ENCODE data around the gene NAXD.
"Not testable (repeated sequence)": the region's sequence is repeated elsewhere in the genome, so short reads cannot be mapped to it uniquely, and the experiment has no call there.

NAXD gene

DNA sequence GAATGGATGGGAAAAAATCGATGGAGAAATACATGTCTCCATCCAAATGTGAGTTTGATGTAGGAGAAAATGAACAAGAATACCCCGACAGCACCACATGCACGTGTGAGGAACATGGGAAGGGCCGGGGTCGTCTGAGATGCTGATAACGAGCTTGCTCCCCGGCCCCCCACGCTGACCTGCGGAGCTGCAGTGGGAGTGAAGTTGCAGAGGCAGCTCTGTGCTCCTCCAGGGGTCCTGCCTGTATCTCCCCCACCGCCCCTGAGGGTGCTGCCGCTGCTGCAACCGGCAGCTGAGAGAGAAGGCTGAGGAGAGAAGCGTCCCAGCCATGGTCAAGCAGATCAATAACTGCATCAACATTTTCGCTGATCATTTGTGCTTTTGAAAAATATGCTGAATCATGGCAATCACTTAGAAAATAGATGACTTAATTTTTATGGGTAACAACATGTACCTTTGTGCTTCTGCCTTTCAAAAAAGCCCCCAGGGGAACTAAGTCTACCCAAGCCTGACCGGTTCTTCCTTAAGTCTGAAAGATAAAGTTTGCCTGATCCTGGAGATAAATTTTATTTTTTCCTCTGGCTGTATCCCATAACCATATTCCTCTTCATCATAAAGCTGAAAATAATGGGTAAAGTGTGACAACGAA is 18.2 kb upstream of the NAXD start:
- DNase-seq = no peak

DNA sequence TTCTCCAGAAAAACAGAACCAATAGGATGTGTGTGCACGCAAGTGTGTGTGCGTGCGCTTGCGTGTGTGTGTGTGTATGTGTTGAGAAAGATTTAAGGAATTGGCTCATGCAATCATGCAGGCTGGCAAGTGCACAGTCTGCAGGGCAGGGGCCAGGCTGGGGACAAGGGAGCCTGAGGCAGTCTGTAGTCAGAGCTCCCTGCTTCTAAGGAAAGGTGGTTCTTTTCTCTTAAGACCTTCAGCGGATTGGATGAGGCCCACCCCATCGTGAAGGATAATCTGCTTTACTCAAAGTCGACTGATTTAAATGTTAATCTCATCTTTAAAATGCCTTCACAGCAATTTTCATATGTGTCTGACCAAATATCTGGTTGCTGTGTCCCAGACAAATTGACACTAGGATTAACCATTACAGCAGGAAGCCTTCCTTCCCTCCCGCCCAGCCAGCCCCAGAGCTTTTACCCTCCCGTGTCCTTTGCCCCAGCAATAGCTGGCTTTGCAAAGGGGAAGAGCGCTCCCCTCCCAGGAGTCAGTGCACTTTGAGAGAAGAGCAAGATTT is 15.0 kb upstream of the NAXD start:
- DNase-seq = no peak

DNA sequence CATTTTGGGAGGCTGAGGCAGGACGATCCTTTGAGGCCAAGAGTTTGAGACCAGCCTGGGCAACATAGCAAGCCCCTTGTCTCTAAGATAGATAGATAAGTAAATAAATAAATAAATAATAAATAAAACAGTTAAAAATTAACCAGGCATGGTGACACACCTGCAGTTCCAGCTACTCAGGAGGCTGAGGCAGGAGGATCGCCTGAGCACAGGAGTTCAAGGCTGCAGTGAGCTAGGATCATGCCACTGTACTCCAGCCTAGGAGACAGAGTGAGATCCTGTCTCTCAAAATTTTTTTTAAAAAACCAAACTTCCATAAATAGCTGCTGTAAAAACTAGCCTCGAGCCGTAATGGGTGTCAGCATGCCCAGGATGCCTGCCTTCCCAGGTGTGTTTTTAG is 14.4 kb upstream of the NAXD start:
- no peak for DNase-seq

DNA sequence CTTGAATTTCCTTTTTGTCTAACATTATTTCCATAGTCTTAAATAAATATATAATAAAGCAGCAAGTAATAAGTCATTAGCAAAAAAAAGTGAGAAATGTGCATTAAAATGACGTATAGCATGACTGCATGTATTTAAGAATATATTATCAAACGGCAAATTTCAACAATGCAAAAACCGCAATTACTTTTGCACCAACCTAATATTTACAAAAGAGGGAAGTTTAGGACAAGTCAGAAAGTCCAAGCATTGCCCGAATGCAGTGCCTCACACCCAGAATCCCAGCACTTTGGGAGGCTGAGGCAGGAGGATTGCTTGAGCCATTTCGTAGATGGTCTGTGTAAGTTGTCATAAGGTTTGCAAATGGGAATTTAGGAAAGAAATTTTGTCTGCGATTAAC is 10.2 kb upstream of the NAXD start:
- DNase-seq = no peak

DNA sequence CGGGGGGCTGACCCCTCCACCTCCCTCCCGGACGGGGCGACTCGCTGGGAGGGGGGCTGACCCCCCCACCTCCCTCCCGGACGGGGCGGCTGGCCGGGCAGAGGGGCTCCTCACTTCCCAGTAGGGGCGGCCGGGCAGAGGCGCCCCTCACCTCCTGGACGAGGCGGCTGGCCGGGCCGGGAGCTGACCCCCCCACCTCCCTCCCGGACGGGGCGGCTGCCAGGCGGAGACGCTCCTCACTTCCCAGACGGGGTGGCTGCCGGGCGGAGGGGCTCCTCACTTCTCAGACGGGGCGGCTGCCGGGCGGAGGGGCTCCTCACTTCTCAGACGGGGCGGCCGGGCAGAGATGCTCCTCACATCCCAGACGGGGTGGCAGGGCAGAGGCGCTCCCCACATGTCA is 9.1 kb upstream of the NAXD start:
- not testable (repeated sequence) for DNase-seq

DNA sequence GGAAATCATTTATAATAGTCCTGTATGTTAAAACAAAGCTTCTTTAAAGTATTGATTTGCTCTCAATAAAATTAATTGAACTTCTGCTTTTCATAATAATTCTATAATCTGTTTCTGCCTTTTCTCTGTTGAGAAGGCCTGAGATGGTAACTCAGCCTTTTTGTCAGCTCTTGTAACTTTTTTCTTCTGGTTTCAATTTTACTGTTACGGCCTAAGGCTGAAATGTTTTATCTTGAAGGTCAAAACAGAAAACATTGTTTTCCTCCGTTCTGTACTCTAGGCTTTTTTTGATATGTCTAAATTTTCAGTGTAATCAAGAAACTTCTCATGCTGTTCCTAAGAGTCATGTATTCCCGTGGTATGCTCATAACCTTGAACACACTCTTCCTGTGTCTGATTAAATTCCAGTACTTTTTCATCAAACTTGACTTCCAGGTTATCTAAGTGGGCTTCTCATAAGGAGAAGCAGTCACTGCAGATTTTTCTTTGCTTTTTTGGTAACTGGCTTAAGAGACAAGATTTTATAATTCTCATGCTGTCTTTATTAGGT is 7.6 kb upstream of the NAXD start:
- no peak for DNase-seq

DNA sequence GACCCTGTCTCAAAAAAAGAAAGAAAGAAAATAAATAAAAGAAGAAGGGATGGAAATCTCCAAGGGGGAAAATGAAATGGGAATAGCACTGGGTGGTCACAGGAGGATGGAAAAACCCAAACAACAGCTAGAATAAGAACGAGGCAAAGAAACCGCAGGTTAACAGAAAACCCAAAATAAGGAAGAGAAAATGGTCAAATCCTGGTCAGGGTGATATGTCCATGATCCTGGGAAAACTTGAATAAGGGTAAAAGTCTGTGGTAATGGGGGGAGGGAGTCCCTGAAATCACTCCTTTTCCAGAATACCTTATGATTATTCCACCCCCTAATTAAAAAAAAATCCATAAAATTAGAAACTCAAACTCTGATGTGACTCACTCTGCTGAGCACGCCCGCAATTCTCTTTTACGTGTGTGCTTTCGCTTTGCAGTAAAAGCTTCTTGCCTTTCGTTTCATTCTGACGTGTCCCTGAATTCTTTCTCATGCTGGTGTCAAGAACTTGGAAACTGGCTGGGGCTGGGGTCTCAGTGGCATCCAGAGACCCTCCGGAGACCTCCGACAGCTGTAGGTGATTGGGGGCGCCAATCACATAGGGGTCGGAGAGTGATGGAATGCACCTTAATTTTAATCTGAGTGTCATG is 4.3 kb upstream of the NAXD start:
- DNase-seq = no peak

DNA sequence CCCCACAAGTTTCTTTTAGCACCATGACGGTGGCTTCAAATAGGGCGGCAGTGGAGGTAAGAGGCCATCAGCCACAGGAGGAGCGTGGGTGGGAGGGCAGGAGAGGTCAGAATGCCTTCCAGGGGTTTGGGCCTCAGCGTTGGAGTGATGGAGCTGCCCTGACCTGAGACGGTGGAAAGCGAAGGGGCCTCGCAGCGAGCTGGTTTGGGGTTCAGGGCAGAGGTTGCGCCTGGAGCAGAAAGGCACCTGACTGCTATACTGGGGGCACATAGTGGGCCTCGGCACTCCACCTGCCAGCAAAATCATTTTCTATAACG is 382 bp upstream of the NAXD start:
- DNase-seq = no peak

DNA sequence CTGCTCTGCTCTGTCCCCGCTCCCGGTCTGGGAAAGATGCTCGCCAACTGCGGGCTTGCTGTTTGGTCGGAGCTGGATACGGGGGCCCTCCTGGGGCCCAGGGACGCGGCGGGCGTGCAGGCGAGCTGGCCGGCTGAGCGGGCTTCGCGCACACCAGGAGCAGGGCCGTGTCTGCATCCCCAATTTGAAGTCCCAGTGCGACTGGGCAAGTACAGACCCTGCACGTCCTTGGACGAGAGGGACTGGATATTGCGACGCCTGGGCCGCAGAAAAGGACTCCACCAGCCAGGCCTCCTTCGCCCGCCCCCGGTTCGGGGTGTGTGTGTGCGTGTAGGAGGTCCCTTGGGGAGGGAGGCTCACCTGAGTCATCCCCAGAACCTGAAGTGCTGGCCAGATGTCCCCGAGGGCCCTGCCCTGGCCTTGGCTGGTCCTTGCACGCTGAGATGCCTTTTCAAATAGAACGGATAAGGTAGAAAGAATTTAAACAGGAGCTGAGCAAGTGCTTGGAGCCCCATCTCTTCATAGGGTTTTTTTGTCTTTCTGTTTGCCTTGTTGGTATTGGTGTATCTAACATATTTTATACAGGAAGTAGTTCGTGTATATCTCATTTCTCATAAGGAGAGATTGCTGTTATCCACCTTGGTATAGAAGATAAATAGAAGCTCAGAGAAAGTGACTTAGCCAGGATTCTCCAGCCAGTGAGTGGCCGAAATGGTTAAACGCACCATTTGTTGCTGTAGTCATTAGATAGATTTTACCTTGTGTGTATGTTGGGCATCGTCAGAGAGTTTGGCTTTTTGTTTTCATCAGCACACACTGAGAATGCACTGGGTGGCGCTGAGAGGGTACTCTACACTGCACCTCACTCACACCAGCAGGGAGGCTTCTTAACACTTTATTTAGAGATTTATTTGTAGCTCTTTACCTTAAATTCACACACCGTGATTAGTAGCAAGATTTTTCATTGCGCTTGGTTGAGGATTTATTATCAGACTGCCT is 1.1 kb downstream of the NAXD start:
- peak; percentile 30 for DNase-seq

DNA sequence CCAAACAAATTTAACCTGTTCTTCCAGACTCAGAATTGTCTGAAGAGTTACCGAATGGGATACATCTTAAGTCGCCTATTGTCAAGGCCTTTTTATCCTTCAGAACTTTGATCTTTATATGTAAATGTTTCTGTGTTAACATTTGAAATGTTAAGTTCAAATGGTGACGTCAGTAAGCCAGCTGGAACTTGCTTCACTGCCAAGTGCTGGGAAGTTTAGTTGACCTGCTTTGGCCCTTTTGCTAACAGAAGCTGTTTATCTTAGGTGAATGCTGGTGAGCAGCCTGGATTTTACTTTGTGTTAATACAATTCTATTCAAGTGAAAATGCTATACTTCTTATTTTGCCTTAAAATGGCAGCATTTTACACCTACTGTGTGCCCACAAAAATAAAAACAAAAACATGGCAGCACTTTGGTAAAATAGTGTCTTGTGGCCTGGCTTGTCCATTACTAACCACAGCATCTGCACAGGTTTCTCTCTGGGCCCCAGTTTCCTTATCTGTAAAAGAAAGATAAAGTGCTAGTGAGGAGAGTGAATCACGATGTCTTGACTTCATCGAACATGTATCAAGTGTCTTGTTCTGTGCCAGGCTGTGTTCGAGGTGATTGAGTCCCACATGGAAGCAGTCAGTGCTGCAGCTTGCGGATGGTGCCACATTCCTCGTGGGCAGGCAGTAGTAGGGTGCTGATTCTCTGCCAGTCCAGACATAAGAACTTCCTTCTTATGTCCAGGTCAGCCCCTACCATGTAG is 2.2 kb downstream of the NAXD start:
- no peak for DNase-seq

DNA sequence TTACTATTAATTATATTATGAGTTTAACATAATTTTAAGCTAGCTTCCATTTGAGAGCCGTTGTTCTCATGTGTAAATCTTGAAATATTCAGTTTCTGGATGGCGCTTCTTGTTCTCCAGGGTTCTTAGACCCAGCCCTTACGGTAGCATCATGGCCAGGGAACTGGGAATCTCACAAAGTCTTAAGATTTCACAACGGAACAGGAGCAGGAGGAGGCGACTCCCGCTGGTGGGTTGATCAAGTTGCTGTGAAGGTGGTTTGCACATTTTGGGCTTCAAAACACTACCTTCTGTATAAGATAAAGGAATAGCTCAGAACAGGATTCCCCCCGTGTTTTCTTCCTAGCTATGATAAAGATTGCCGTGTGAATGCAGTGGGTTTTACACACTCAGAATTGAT is 2.8 kb downstream of the NAXD start:
- DNase-seq = no peak

DNA sequence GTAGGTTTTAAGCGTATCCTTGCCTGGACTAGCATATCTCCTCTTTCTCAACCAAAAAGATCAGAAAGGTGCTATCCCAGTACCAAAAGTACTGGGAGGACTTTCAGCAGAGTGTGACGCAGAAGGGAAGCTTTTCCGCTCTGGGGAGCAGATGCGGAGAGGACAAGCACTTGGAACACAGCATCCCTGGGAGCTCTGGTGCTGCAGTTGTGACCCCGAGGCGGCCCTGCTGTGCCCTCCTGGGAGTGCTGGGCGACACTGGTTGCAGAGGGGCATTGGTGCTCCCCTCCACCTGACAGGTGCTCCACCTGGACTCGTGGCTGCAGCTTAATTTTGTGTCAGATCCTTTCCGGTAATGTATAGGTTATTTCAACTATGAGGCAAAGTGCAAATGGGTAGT is 3.4 kb downstream of the NAXD start:
- no peak for DNase-seq

DNA sequence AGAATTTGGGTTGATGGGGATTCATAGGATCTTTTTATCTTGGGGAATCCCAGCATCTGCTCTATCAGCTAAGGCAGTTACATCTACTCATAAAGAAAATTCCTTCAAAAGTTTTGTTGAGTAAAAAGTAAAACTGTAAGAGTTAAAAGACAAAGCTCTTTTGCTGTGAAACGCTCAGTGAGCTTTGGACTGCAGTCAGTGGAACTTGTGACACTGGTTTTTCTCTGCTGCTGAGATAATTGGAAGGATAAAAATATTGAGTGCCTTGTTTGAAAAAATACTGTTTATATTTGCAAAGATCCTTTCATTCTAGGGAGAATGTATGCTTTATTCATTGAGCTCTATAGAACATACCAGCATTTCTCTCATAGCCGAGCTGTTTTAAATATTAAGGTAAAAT is 5.3 kb downstream of the NAXD start:
- DNase-seq = no peak

DNA sequence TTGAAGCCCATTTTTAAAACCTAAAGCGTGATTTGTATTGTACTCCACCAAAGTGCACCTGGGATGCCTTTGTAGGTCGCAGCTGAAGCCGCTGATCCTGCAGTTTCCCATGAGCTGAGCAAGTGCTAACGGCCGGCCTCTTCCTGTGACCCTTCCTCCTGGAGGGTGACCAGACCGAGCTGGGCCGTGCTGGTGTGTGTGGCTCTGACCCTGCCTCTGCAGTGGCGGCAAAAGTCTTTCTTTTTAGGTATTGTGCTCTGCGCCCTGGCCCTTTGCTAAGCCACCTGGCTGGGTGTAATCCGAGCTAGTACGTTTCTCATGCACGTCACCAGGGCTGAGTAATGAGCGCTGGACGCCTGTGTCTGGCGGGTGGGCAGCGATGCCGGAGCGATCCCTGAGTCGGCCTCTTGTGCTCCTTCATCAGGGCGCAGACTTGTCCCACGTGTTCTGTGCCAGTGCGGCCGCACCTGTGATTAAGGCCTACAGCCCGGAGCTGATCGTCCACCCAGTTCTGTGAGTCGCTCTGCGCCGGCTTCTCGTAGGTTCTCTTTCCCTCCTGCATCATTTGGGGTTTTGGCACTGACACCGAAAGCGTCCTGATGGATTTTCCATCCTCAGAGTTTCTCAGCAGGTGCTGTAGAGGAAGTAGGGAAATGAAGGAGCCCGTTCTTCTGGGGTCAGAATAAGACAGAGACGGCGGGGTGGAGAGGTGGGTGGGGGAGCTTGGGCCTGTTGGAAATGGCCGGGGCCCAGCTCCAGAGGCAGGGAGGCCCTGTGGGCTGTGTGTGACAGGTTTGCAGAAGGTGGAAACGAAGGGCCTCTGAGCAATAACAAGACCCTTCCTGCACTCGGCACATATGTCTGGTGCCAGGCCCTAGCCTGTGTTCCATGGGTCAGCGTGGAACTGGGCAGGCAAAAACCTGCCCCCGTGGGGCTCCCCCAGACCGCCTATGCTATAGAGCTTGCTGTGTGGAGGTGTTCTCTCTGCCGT is 9.7 kb downstream of the NAXD start:
- DNase-seq = no peak

DNA sequence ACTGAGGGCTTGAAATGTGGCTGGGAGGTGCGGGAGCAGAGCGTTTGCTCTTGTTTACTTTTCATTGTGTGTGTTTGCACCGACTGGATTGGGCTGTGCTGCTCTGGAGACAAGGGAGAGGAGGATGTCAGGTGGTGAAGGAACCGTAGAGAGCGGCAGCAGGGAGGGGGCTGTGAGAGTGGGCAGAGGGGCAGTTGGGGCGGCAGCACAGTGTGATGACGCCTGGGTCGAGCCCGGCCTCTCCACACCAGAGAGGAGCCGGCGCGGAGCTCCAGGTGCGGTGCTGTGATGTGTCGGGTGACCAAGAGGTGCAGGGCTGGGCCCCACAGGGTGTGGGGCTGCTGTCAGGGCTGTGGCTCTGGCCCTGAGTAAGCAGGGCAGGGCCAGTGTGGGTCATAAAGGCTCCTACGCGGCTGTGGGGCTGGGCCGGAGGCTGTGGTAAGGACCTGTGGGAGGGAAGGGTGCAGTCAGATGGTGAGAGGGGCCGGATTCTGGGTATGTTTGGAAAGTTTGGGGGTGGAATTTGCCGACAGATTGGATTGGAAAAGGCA is 10.5 kb downstream of the NAXD start:
- DNase-seq = no peak

DNA sequence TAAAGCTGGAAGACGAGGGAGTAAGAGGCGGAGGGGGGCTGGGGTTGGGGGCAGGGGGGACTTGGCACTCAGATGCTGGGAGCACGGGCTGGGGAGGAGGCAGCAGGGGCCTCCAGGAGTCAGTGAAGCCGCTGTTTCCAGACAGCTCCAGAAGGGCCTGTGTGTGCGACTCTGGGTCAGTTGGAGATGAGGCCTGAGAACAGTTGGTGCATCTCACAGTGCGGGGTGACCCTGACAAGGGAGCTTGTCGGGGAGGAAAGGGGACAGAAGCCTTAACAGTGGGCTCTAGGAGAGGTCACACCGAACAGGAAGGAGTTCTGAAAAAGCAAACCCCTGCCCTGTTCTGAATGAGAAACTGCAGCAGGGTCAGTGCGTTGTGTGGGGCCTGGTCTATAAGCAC is 11.2 kb downstream of the NAXD start:
- DNase-seq = no peak

DNA sequence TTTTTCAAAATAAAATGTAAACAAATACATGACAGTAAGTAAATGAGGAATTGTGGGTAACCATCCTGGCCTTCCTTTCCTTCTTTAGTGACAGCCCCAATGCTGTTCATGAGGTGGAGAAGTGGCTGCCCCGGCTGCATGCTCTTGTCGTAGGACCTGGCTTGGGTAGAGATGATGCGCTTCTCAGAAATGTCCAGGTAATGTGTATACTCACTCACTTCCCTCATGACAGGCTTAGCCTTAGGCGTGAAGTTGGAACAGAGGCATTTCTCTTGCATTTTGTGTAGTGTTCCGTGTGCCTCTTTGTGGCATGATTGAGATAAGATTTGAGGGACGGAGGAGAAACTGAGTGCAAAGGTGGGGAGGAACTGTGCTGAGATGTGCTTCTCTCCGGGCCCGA is 12.0 kb downstream of the NAXD start:
- no peak for DNase-seq

DNA sequence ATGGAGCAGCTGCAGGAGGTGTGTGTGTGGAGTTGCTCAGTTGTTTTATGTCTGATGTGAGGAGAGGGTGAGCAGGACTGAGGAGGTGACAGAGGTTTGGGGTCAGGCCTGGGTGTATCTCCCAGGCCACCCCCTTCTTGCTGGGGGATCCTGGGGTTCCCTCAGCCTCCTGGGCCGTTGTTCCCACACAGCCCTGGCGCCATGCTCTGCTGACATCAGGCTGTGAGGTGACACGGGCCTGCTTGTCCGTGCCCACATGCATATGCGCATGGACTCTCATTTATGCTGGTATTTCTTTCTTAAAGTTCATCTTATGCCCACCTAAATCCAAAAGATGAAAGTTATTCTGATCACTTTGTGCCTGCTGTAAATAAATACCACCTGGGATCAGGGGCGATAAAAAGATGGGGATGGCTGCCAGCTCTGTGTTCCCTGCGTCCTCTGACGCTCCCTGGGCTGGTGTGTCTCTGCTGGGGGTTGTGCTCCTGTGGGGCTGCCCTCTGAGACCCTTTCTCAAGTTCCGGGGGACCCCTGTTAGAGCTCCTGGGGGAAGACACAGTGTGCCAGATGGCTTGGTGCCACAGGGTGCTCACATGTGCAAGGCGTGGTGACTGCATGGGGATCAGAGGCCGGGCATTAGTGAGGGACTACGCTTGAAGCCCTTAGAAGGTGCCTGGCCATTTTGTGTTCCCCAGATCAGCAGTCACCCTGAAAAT is 12.6 kb downstream of the NAXD start:
- no peak for DNase-seq

DNA sequence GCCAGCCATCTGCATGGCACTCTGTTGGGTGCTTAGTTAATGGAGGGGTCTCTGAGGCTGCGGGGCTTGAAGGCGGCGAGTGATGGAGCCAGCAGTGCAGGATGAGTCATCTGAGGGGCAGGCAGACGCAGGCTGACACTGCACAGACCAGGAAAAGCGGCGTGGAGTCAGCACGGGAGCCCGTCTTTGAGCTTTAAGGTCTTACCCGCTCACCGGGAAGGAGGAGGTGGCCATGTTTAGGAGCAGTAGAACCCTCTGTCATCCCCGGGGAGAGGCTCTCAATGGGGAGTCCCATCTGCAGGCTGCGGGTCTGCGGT is 13.1 kb downstream of the NAXD start:
- DNase-seq = no peak

DNA sequence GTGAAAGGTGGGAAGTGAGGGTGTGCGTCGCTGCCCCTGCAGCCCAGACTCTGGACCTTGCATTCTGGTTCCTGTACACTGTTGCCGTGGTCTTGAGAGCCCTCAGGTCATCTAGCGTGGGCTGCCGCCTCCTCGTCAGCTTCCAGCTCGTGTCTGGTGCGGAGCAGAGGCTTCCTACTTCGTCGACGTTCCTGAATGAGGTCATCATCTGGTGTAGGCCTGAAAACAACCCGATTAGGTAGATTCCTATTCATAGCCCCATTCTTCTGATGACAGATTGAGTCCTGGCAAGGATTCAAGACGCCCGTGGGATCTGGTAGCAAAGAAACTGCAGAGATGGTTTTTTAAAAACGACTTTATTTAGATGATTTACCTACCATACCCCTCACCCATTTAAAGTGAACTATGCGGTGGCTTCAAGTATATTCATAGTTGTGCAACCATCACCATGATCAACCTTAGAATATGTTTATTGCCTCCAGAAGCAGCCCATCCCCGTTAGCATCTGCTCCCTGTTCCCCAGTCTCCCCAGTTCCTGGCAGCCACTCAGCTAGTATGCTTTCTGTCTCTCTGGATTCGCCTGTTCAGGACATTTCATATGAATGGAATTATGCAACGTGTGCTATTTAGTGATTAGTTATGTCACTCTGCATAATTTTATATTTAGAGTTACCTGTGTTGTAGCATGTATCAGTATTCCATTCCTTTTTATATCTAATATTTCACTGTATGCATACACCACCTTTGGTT is 13.8 kb downstream of the NAXD start:
- DNase-seq = no peak
